Activated naive CD4-positive, alpha-beta T cell treated with Interleukin-2 at 50 U/mL for 16 hours (primary cell): Measurements from ENCODE around the gene OCSTAMP.

Source experiments
- DNase-seq: peaks from one replicate; pipeline ENCODE4 v3.0.0-alpha.2; 2020

Gene OCSTAMP

DNA sequence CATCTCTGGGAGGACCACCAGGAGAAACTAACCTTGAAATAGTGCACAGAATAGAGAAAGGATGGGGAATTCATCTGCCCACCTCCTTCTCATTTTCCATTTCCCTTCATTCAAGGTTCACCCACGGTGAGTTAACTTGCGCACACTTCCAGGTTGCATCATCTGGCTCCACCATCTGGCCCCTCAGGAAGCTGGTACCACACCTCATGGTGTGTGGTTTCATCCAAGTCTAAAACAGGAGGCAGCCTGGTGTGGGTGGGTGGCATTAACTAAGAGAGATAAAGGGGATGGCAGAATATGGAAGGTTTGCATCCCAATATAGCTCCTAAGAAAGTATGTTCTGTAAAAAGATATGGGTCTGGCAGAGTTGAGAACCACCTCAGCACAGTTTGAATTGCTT is 40.9 kb downstream of the OCSTAMP start:
- DNase-seq = no peak

DNA sequence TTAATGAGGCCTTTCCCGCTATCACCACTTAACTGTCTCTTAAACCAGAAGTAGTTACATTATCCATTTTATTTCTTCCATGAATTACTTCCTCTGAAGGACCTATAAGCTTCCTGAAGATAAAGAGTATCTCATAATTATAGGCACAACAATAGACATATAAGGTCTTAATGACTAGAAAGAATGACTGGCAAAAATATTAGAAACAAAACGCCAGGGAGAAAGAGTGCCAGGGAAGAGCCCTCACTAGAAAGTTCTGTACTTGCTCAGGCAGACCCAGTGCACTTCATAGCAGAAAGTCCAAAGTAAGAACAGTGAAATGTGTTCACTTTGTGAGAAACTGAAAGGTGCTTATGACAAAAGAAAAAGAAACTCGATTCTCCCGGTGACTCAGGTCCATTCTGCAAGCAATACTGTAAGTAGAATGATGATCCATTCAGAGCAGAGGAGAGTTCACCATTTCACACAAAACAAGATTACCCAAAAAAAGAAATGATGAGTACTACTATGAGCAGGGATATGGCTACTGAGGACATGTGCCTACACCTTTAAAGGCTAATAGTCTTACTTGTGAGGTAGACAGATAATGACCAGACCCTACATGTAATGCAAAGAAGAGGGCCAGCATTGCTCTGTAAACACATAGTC is 42.6 kb downstream of the OCSTAMP start:
- no peak for DNase-seq

DNA sequence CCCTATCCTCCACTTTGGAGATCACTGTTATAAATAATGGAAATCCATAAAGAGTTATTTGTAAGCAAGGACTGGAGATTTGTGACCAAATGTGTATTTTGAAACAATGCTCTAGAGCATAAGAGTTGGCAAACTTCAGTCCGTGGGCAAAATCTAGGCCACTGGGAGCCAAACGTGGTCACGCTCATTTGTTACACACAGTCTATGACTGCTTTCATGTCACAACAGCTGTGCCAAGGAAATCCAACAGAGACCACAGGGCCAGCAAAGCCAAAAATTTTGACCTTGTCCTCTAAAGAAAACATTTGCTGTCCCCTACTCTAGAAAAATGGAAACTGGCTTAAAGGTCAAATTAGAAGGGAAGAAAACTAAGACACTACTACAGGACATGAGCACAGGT is 44.9 kb downstream of the OCSTAMP start:
- DNase-seq = no peak

DNA sequence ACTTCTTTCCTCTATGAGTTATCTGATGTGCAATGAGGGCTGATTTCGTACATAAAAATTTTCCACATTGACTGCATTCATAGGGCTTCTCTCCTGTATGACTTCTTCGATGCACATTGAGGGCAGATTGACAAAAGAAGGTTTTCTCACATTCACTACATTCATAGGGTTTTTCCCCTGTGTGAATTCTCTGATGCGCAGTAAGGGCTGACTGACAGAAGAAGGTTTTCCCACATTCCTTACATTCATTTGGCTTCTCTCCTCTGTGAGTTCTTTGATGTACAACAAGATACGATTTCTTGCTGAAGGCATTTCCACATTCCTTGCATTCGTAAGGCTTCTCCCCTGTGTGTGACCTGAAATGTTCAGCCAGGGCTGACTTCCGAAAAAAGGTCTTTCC is 48.5 kb downstream of the OCSTAMP start:
- no peak for DNase-seq

DNA sequence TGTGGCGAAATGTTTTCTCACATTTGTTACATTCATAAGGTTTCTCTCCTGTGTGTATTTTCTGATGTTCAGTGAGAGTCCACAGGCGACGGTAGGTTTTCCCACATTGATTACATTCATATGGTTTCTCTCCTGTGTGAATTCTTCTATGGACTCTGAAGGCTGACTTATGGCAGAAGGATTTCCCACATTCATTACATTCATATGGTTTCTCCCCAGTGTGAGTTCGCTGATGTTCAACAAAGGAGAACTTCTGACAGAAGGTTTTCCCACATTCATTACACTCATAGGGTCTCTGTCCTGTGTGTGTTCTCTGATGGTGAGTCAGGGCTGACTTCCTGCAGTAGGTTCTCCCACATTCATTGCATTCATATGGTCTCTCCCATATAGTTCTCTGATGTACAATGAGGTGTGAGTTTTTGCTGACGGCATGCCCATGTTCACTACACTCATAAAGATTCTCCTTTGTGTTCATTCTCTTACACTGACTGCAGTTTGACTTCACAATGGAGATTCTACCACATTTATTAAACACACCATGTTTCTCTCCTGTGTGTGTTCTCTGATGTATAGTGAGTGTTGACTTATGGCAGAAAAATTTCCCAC is 49.0 kb downstream of the OCSTAMP start:
- no peak for DNase-seq

DNA sequence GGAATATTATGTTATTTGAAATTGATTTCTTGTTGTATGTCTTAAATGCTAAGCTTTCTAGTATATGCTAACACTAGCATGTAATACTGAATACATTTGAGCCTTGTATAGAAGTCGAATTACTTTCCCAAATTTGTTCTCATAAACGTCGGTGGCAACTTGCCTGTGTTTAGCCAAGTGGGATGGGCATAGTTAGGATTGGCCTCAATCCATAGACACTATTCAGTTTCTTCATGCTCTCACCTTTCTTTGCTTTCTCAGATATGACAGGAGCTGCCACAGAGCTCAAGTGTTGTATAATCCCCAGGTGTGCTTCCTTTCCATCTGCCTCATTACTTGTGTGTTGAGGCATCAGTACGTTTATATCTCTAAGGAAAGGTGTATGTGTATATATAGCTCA is 56.4 kb downstream of the OCSTAMP start:
- no peak for DNase-seq

DNA sequence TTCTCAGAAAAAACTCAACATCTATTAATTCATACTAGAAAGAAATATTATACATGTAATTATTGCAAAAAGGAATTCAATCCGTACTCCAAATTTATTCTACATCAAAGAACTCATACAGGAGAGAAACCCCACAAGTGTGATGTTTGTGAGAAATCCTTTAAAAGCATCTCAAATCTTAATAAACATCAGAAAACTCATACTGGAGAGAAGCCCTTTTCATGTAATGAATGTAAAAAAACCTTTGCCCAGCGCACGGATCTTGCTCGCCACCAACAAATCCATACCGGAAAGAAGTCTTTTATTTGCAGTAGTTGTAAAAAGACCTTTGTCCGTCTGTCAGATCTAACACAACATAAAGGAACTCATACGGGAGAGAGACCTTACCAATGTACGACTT is 59.1 kb downstream of the OCSTAMP start:
- no peak for DNase-seq
